Erythroblast (primary cell): ENCODE results near the gene TBC1D8.
A peak's percentile ranks its signal among the peaks of the same experiment; 100 is the strongest.

Source experiments
- GATA1 ChIP-seq: IDR thresholded peaks from 2 replicates; pipeline ENCODE4 v1.6.1; 2011; ENCODE audit warnings: low read depth, mild to moderate bottlenecking, control low read depth, low read length, moderate library complexity
- POLR2A ChIP-seq: IDR thresholded peaks from 2 replicates; pipeline ENCODE4 v1.6.1; 2011; ENCODE audit warnings: mild to moderate bottlenecking, low read length

- TF ChIP-seq POLR2A, result peak; percentile 12
- no peak for TF ChIP-seq GATA1
These were observed 139.0 kb downstream of the TBC1D8 start for GRCh38 chr2:101012054-101012705.
